NCI-H774 (cell line): Measurements from ENCODE around the gene SLC8A1.

Source experiments
- DNase-seq: peaks from one replicate; lab custom pipeline; 2025; lab: John Stamatoyannopoulos, UW

The SLC8A1 gene

DNA sequence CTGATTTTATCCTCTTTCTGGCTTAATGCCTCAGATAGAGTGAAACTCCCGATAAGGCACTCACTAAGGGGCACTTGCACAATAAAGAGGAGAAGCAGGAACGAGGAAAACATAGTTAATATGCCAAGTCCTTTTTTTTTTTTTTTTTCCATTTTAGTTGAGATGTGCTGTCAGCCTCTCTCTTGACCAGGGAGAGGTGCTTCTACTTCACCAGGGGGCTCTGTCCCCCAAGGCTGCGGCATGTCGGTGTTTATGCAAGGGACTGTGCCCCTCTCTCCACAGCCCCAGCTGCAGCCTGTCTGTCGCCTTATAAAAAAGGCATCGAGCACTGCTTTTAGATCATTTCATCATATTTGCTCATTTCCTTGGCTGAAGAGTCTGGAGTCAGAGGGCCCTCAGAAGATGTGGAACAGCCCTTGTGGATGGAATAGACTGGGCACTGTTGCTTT is 178.1 kb downstream of the SLC8A1 start:
- no peak for DNase-seq

DNA sequence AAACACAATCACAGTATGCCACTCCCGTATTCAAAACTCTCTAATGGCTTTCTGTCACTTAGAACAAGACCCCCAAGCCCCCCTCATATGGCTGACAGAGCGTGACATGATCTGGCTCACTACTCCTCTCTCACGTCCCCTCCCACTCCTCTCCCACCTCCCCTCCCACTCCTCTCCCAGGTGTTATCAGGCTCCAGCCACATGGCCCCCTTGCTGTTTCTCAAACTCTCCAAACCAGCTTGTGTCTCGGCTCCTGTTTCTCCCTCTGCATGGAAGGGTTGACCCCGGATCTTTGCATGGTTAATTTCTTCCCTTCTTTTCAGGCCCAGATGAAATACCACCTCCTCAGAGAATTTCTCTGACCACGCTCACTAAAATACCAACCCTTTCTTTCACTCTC is 180.8 kb downstream of the SLC8A1 start:
- DNase-seq = no peak

DNA sequence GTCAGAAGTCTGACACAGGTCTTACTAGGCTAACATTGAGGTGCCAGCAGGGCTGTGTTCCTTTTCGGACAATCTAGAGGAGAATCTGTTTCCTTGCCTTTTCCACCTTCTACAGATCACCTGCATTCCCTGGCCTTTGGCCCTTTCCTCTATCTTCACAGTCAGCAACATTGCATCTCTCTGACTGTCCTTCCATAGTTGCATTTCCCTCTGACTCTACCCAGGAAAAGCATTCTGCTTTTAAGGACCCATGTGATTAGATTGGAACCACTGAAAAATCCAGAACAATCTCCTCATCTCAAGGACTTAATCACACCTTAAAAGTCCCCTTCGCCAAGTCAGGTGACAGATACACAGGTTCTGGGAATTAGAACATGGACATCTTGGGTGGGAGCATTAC is 181.5 kb downstream of the SLC8A1 start:
- no peak for DNase-seq

DNA sequence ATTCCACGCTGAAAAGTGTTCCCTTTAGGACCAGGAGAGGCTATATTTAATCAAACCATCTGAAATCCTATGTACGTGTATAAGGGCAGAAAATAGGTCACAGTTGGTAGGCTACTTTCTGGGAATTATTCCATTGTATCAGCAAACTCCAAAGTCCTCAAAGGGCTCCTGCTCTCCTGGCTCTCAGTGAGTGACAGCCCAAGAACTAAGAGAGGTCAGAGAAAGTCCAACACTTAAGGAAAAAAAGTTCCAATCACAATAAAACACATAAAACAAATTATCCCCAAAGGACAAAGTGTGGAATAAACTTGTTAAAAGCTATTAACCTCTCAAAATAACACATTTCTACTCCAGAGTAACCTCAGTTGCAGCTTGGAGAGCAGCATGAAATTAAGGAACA is 183.3 kb downstream of the SLC8A1 start:
- DNase-seq = no peak

DNA sequence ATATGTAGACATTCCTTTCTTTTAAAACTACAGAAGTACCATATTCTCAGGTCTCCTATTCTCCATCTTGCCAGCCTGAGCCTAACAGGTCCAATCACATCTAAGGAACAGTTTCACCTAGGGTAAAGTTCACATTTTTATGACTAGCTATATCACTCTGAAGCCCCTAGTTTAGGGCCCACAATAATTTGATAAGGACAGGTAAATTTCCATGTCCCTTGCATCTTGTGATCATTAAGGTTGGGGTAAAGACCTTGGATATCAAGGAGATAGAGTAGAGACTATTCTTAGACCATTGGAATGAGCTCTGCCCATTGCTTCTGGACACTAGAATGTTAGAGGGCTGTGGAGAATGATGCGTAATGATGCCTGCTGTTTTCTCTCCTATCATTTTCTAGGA is 185.7 kb downstream of the SLC8A1 start:
- DNase-seq = no peak

DNA sequence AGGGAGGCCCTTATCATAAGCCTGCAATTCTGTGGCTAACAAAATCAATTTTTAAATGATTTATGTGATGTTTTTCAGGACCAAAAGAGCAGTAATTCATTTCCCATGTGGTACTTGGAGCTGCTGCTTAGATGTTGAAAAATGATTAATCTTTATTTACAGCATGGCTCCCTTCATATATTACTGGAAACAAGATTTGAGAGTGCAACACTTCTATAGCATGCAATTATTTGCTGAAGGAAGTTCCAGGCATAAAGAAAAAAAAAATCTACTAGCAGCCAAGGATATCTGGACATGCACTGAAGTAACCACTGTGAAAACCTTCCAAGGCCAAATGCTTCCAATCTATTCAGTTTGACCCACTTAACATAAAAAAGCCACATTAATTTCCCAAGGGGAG is 186.3 kb downstream of the SLC8A1 start:
- no peak for DNase-seq

DNA sequence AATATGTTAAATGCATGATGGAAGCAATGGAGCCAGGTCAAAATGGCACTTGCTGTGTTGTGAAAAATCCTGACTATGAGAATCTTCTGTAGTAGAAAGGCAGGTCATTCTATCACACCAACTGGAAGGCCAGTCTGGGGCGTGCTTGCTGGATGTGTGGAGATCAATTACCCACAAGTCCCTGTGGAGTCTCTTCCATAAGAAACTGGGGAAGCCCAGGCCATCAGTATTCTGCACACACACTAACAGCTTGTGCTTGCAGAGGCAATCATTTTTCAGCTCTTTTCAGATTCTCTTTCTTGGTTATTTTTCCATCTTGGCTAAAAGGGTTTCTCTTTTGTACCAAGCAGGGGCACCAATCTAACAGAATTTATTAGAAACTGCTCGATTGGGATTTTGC is 190.8 kb downstream of the SLC8A1 start:
- DNase-seq = no peak

DNA sequence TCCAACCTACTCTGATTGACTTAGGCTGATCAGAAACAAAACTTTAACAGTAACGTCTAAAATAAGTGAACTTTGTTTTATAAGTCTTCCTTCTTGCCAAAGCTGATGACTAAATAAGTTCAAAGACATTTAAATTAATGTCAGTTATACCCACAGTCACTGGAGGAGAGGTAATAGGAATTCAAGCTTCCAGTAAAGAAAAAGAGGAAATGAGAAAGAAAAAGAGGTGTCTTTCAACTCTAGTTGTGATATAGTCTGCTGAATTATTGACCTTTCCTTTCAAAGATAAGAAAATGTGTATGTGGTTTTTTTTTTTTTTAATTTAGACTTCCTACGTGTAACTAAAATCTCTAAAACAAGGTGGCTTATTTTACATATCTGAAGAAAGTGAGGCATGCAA is 191.5 kb downstream of the SLC8A1 start:
- DNase-seq = no peak

DNA sequence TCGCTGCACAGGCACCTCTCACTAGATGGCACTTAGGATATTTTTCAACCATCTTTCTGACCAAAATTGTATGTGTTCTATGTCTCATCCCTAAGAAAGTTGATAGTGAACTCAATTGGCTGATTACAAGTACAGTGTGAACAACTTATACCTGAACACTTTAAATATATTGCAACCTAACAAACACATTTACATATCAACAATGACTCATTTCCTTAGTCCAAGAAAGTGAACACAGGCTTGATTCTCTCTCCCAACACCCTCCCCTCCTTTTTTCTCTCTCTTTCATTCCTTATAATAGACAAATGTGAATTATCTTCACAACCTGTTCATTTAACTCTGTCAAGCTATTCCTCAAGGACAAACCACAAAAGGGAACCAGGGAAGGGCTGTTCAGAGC is 192.0 kb downstream of the SLC8A1 start:
- no peak for DNase-seq

DNA sequence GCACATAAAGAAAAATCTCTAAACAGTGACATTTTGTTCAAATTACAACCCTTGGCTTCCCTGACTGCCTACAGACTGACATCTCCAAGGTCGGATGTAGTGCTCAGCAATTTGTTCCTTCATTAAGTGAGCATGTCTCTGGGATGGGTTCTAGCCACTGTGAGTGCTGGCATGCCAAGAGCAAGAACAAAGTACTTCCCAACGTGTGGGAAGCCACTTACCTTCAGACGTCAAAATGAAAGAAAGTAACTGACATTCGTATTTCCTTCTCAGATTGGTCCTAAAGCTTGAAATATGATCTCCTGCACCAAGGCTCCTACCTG is 193.8 kb downstream of the SLC8A1 start:
- no peak for DNase-seq

DNA sequence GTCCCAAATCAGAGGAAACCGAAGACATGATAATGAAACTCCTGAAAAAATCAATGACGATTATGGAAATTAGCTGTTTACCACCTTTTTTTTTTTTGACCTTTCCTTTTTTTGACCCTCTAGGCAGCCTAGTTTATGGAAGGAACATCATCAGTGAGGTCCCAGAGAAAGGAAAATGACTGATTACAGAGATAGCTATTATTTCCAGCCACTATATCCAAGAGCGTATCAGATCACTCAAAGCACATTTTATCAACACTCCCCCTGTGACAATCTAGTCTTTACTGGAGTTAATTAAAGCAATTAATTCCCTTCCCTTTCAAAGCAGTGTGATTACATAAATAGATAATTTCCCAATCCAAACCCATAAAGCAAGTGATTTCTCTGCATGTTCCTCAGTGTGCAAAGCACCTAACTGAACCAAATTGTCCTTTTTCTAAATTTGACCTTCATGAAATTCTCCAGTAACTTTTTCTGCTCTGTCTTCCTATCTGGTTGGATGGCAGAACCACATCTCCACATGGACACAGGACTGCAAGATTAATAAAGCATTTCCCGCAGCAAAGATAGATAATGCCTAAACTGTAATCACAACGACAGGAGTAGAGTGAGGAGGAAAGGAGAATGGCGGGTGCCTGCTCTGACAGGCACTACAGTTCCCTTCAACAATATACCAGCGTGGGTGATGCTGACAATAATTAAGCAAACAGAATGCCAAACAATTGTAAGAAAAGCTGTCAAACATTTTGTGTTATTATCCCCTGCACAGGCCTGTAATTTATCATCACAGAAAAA is 194.4 kb downstream of the SLC8A1 start:
- DNase-seq = no peak

DNA sequence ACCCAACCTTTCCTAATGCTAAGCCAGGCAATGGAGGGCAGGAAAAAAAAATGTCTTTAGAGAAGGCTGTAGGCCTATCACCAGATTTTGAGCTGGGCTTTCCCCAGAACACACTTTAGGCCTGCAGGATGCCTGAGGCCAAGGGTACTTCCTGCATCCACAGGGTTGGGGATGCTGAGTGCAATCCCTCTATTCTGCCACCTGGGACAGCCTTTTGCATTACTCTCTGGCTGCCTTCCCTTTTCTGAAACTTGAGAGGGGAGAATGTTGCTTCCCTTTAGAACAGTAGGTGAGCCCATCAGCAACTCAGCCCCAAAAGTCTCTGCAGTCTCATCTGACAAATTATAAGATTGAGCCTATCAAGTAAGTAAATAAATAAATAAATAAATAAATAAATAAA is 195.2 kb downstream of the SLC8A1 start:
- peak; percentile 13 for DNase-seq

DNA sequence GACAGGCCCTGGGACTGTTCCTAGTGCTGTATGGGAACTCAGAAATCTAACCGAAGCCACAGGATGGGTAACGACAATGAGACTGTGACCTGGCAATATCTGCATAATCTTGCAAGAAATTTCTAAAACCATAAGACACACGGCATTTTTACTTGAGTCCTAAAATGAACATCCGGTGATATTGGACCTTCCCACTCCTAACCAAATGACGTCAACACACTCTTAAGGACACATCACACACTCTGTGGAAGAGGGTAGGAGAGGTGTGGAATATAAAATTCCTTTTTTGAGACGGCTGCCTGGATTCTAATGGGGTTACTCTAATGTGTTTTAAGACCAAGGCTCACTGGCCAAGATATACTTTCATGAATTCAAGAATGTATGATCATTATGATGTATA is 195.9 kb downstream of the SLC8A1 start:
- DNase-seq = no peak

DNA sequence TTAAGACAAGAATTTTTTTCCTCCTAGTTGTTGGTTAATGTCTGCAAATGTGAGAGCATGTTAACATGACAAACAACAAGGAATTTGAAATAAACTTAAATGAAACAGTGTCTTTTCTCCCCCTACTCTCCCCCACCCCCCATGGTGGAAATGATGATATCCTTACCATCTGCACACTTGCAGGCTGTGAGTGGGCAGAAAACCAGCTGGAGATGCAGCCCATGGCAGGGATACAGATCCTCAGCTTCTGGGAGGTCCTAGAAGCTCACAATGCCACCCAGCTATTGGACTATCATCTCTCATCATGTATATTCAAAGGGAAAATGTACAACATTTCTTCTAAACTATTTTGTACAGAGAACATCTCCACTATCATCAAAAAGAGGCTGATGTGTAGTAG is 196.8 kb downstream of the SLC8A1 start:
- no peak for DNase-seq

DNA sequence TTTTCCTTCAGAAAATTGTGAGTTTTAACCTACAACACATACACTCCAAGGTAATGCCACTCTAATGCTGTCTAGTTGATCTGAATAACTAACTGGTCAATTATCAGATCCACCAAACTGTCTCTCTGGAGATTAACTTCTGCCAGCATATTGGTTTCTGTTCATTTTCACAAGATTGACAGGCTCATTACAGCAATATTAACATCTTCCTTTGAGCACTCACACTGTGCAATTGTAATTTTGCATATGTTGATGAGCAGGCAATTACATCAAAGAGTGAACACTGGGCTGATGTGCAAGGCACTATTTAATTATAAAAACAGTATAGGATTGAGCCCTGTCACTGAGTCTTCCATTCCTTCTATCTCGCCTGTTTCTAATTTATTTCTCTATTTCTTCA is 197.3 kb downstream of the SLC8A1 start:
- no peak for DNase-seq

DNA sequence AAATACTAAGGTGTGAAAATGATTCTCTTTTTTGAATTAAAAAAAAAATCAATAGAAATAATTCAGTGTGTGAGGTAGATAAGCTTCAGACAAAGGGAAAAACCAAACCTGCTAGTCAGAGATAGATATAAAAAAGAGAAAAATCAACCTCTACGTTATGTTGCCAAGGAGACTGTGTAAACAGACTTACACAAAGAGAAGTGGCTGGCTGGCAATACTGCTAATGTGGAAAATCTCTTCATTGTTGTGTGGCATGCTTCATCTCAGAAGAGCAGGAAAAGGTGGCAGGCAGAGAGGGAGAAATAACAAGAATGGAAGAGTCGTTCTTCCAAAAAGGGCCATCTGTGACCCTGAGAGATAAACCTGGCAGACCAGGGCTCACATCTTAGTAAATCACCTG is 200.8 kb downstream of the SLC8A1 start:
- peak; percentile 91 for DNase-seq

DNA sequence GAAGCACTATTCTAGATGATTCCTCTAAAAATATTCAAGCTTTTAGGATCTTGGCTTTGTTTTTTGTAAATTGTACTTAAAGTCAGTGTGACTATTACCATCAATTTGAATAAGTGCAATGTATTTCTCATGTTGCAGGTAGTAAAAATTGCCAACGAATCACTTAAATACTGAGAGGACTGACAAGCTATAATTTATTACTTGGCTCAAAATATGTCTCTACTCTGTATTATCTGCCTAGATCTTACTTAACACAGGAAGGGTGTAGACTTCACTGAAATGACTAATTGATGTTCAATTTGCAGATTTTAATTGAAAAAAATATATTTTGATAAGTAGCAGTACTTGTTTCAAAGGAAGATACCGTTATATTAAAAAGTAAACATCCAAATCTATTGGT is 202.3 kb downstream of the SLC8A1 start:
- DNase-seq = no peak

DNA sequence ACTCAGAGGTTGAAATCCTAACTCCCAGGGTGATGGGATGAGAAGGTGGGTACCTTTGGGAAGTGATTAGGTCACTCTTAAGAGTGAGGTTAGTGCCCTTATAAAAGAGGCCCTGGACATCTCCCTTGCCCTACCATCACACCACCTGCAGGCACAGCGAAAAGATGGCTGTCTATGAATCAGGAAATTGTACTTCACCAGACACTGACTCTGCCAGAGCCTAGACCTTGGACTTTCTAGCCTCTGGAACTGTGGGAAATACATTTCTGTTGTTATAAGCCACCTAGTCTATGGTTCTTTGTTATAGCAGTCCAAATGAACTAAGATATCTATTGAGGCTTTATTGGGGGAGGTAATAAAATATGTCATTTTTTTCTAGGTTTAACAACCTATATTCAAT is 203.6 kb downstream of the SLC8A1 start:
- no peak for DNase-seq

DNA sequence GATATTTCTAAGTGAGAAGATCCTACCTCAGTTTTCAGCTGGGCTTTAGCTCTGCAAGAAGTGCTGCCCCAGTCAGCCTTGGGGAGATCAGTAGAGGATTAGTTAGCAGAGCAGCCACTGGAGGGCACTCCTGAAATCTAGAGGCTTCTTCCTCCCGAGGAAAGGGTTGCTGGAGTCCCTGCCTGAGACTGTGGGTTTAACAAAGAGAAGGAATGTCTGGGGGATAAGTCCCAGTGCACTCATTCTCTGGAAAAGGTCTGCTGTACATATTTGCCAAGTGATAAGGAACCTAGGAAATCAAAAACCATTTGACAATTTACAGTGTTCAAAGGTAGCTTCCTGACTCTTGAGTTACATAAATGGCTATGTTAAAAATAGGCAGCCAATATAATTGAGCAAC is 207.2 kb downstream of the SLC8A1 start:
- no peak for DNase-seq

DNA sequence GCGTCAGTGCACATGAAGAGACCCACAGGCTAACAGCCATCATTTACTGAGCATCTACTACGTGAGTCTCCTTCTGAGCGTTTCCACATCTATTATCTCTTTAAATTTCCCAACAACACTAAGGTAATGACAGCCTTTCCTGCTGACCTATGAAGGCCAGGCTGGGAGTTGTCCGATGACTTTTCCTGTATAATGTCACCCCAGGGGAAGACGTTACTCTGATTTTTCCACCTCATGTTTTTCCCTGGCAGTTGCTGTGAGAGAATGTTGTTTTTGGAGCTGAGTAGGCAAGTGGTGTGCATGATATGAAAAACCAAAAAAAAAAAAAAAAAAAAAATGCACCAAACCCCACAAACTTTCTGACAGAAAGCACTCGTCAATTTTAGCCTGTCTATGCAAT is 207.6 kb downstream of the SLC8A1 start:
- DNase-seq = no peak

DNA sequence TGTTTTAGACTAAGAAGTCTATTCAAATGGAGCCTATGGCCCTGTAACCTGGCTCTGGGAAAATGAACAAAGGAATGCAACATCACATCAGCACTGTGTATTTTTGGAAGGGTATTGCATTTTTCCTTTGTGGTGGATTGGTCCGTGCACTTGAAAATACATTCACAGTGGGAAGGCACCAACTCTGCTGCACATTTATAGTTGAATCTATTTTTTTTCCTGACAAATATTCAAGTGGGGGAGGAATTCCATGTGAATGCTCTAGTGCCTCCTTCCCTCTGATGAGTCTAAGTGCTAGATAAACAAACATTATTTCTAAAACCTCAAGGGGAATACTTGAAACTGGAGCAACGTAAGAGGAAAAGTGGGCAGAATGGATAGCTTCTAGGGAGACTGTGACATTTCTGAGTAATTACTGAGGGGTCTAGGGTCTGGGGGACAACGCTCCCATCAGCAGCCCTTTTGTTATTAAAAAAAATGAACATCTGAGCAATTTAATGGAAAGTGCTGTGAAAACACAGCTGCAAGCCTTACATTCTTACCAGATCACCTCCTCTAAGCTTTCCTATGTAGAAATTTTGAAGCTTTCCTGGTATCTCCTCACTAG is 208.2 kb downstream of the SLC8A1 start:
- DNase-seq = no peak

DNA sequence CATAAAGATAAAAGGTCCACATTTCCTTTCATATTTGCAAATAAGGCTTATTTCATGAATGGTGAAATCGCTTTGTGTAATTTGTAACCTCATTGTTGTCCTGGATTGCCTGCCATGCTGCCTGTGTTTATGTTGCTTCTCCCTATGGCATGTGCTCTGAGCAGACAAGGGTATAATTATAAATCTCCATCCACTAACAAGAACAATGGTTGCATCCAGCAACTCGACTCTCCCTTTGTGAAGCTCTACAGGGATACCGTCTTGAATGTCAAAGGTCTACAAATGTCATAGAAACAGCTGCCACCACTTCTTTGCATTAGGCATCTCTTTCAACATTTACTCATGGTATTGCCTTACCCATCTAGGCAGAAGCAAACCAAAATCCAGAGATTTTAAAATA is 209.6 kb downstream of the SLC8A1 start:
- DNase-seq = peak; percentile 27

DNA sequence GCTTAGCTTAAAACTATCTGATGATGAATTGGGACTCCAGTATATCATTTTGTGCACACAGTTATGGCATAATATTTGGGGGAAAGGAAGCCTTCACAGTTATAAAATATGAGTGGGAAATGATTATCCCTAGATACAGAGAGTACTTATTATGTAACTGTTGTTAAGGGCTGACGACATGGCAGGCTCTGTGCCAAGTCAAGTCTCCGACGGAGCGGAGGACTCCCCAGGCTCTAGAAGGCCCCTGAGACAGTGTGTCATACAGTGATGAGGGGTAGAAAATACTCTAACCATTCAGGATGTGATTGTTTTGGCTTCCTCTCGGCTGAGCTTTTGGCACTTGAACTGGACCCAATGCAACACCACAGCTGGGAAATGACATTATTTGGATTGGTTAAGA is 211.8 kb downstream of the SLC8A1 start:
- peak; percentile 30 for DNase-seq
